ENCODE measurements around the gene LRRC36.

LRRC36 gene

GRCh38 chr16:67398546-67399217, 72.1 kb downstream of the LRRC36 start:
- no peak for DNase-seq (ENCODE audit: extremely low spot score)
- ChIA-PET CTCF (interaction anchor here (0.6 to 4.8 kb wide), 13 partner anchors 8 to 157 kb away, joined by 3 to 29 read pairs (median 3); no protein-coding TSS in a partner anchor), POLR2A (no interaction called here)
- TF ChIP-seq, protein P1, sequence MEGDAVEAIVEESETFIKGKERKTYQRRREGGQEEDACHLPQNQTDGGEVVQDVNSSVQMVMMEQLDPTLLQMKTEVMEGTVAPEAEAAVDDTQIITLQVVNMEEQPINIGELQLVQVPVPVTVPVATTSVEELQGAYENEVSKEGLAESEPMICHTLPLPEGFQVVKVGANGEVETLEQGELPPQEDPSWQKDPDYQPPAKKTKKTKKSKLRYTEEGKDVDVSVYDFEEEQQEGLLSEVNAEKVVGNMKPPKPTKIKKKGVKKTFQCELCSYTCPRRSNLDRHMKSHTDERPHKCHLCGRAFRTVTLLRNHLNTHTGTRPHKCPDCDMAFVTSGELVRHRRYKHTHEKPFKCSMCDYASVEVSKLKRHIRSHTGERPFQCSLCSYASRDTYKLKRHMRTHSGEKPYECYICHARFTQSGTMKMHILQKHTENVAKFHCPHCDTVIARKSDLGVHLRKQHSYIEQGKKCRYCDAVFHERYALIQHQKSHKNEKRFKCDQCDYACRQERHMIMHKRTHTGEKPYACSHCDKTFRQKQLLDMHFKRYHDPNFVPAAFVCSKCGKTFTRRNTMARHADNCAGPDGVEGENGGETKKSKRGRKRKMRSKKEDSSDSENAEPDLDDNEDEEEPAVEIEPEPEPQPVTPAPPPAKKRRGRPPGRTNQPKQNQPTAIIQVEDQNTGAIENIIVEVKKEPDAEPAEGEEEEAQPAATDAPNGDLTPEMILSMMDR (IDR thresholded peaks at IDR 0.05; ENCODE audit: control extremely low read depth, extremely low read depth, low read depth, missing control alignments): no peak

GRCh38 chr16:67399218-67399733, 72.7 kb downstream of the LRRC36 start:
- ChIA-PET POLR2A (no interaction called here), CTCF (interaction anchor here (0.6 to 4.8 kb wide), 32 partner anchors 8 to 371 kb away, joined by 3 to 29 read pairs (median 5); partner anchors contain the start of genes FHOD1, PLEKHG4, TMEM208 and ZDHHC1)
- peak; percentile 85 for DNase-seq (ENCODE audit: extremely low spot score)
- TF ChIP-seq, protein P1 (IDR thresholded peaks at IDR 0.05; ENCODE audit: control extremely low read depth, extremely low read depth, low read depth, missing control alignments): peak; percentile 70

- POLR2A ChIA-PET: no interaction called here
- DNase-seq (ENCODE audit: extremely low spot score): peak; percentile 22
- TF ChIP-seq, protein P1 (IDR thresholded peaks at IDR 0.05; ENCODE audit: control extremely low read depth, extremely low read depth, low read depth, missing control alignments): no peak
- CTCF ChIA-PET: interaction anchor here (0.6 to 4.8 kb wide), 32 partner anchors 8 to 372 kb away, joined by 3 to 29 read pairs (median 6); partner anchors contain the start of genes FHOD1, PLEKHG4, TMEM208 and ZDHHC1
These were observed 73.4 kb downstream of the LRRC36 start for GRCh38 chr16:67399749-67400704.

DNA sequence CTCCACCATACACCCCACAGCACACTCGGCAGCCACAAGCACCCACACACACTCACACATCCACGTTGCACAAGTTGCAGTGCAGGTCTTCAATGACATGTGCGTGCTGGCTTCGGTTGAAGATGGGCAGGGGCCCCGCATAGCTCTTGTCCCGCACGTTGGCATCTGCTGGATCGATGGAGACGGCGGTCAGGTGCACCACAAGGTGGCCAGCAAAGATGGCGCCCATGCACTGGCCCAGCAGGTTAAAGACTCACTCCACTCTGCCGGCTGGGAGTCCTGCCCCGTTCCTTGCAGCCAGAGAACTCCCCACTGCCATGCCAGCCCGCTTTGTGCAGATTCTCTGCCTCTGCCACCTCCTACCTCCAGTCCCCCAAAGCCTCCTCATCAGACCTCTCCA, 74.3 kb downstream of the LRRC36 start:
- TF ChIP-seq, protein P1 (IDR thresholded peaks at IDR 0.05; ENCODE audit: control extremely low read depth, extremely low read depth, low read depth, missing control alignments): no peak
- DNase-seq (ENCODE audit: extremely low spot score): no peak
- ChIA-PET POLR2A (no interaction called here), CTCF (interaction anchor here (1.0 to 4.8 kb wide), 8 partner anchors 10 to 383 kb away, joined by 3 to 24 read pairs (median 6); partner anchors contain the start of gene ZDHHC1)

DNA sequence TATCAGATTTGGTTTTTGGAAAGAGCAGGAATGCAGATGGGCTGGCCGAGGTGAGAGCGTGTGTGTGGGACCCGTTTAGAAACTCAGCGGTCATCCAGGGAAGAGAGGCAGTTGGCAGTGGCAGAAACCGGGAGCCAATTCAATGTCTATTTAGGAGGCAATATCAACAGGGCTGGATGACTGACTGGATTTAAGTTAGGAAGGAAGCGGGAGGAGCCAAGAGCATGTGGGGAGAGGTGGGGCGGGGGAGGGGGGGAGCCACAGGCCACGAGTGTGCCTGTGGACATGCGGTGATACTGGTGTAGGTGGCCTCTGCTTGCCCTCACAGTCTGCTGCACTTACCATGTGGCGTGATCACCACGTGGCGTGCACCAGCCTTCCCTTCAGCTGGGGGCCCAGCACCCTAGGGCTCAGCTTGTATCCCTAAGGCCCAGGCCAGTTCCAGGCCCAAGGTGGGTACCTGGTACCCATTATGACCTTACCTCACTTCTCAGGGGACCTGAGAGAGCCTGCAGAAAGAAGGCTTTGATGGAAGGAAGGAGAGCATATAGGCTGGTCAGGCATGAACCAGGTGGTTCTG, 77.5 kb downstream of the LRRC36 start:
- DNase-seq (ENCODE audit: extremely low spot score): no peak
- POLR2A ChIA-PET: no interaction called here
- TF ChIP-seq, protein P1 (IDR thresholded peaks at IDR 0.05; ENCODE audit: control extremely low read depth, extremely low read depth, low read depth, missing control alignments): no peak
- CTCF ChIA-PET: no interaction called here

DNA sequence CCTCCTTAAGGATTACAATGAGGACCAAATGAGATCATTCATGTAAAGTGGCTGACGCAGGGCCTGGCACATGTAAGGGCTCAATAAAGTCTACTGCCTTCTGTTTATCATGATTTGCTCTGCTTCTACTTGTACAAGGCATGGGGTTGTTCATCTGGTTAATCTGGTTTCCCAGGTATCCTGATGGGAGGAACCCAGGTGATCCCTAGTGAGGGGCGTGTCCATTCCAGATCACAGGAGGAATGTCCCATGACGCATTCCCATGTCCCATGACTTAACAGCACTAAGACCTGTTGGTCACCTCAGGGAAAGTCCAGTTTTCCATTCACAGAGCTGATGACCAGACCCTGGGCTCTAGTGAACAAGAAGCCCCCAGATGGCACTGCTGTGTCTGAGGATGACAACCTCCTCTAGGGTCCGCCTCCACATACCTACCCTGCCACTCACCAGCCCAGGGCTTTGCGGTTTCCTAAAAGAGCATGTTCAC, 78.2 kb downstream of the LRRC36 start:
- CTCF ChIA-PET: interaction anchor here (1.8 kb wide), 1 partner anchor 61 kb away, joined by 4 read pairs; no protein-coding TSS in a partner anchor
- no peak for DNase-seq (ENCODE audit: extremely low spot score)
- POLR2A ChIA-PET: no interaction called here
- TF ChIP-seq, protein P1 (IDR thresholded peaks at IDR 0.05; ENCODE audit: control extremely low read depth, extremely low read depth, low read depth, missing control alignments): no peak
